GM12878 (cell line): ENCODE results near the gene LIN7A. TPM values are rescaled to one million over a fixed set of nuclear protein-coding genes. Genes with fewer than 3 reads are reported as not detected.

ENCODE experiments used
- ATAC-seq: fragments of 200-7000 bp; cut with Tn5 transposase; 3 replicates; pipeline ENCODE4 v1.9.1; 2020; ENCODE audit warnings: mild to moderate bottlenecking, moderate library complexity
- BruUV-seq: library from RNA; stranded (reverse); fragments of 400-500 nt; replicated peaks from 2 replicates; lab custom pipeline; 2021; lab: Mats Ljungman, UMichigan
- CTCF ChIA-PET: fragments of 300-600 bp; sonication (Branson Sonifier 250); formaldehyde crosslinking; extraction: SDS; loops from one replicate; lab custom pipeline; 2021; ENCODE audit warnings: inconsistent platforms; lab: Yijun Ruan, JAX
- POLR2A ChIA-PET: fragments of 350-600 bp; formaldehyde crosslinking; extraction: SDS; loops from one replicate; lab custom pipeline; 2021; ENCODE audit warnings: inconsistent platforms; lab: Charles Lee
- RAD21 ChIA-PET: fragments of 300-600 bp; sonication (Branson Sonifier 250); formaldehyde crosslinking; loops from one replicate; lab custom pipeline; 2023; ENCODE audit warnings: antibody characterized with exemption; ENCODE audit not compliant: unreplicated experiment; lab: Charles Lee
- SMC1A ChIA-PET: fragments of 300-600 bp; sonication (Branson Sonifier 250); formaldehyde crosslinking; loops from one replicate; lab custom pipeline; 2023; ENCODE audit not compliant: unreplicated experiment, uncharacterized antibody; lab: Charles Lee
- DNase-seq: peaks from one replicate; pipeline ENCODE4 v3.0.0-alpha.2; 2011; ENCODE audit warnings: low read depth, low spot score
- FAIRE-seq: peaks from 3 replicates; lab custom pipeline; 2011; peaks lifted over from hg19 to GRCh38; lab: Jason Lieb, UNC
- H2AFZ ChIP-seq: 2 replicates; pipeline ENCODE4 v1.6.0; 2011; ENCODE audit warnings: low read depth, low read length, control low read depth; ENCODE audit not compliant: control insufficient read depth
- H3K27ac ChIP-seq: 2 replicates; pipeline ENCODE4 v1.5.1; 2011; ENCODE audit warnings: control low read depth; ENCODE audit not compliant: control insufficient read depth, insufficient read depth
- H3K27me3 ChIP-seq, 2 experiments: replicated peaks in 1 of 2; 2 replicates each; pipeline versions ENCODE4 v1.6.0 to v1.6.1; 2011; ENCODE audit warnings: low read length in 1 of 2; ENCODE audit not compliant: control insufficient read depth in 2 of 2, insufficient read depth in 2 of 2
- H3K36me3 ChIP-seq, 2 experiments: 2 replicates each; pipeline ENCODE4 v1.5.1; 2011; ENCODE audit warnings: low read length in 1 of 2; ENCODE audit not compliant: control insufficient read depth in 2 of 2, insufficient read depth in 2 of 2
- H3K4me1 ChIP-seq: 2 replicates; pipeline ENCODE4 v1.6.1; 2011; ENCODE audit warnings: mild to moderate bottlenecking, low read length, moderate library complexity, mixed read lengths; ENCODE audit not compliant: control insufficient read depth, insufficient read depth
- H3K4me2 ChIP-seq: 2 replicates; pipeline ENCODE4 v1.6.0; 2011; ENCODE audit warnings: control low read depth; ENCODE audit not compliant: control insufficient read depth, insufficient read depth
- H3K4me3 ChIP-seq: fragments of 200-600 bp; sonication (generic); 2 replicates; pipeline ENCODE4 v1.5.1; 2016
- H3K79me2 ChIP-seq: 2 replicates; pipeline ENCODE4 v1.6.0; 2011; ENCODE audit warnings: low read length; ENCODE audit not compliant: control insufficient read depth, insufficient read depth
- H3K9ac ChIP-seq: 2 replicates; pipeline ENCODE4 v1.8.0; 2011; ENCODE audit warnings: low read length, control low read depth, mixed read lengths; ENCODE audit not compliant: control insufficient read depth, insufficient read depth
- H3K9me3 ChIP-seq: replicated peaks from 3 replicates; pipeline ENCODE4 v1.5.1; 2011; ENCODE audit warnings: mild to moderate bottlenecking, low read length; ENCODE audit not compliant: control insufficient read depth, insufficient read depth
- H4K20me1 ChIP-seq: 2 replicates; pipeline ENCODE4 v1.6.0; 2011; ENCODE audit not compliant: control insufficient read depth, insufficient read depth
- ATF7 ChIP-seq: fragments of 450-650 bp; IDR thresholded peaks from 2 replicates; pipeline ENCODE4 v1.6.1; 2016; ENCODE audit warnings: low read depth, mild to moderate bottlenecking
- CBFB ChIP-seq: IDR thresholded peaks from 2 replicates; pipeline ENCODE4 v1.6.1; 2016; ENCODE audit warnings: antibody characterized with exemption, low read depth
- CHD2 ChIP-seq: IDR thresholded peaks from 2 replicates; pipeline ENCODE4 v1.6.1; 2011; ENCODE audit warnings: low read depth, low read length, improper control_type of control experiment, borderline replicate concordance
- CHD4 ChIP-seq: fragments of 200-600 bp; sonication (generic); IDR thresholded peaks from 2 replicates; pipeline ENCODE4 v1.6.1; 2016; ENCODE audit warnings: mild to moderate bottlenecking
- CTCF ChIP-seq, 3 experiments: IDR thresholded peaks in 2 of 3; conservative IDR thresholded peaks in 1 of 3; 2 replicates each; pipeline ENCODE4 v1.5.1; 2011; ENCODE audit warnings: low read depth in 3 of 3, low read length in 3 of 3, mild to moderate bottlenecking in 3 of 3, control low read depth in 2 of 3, moderate library complexity in 2 of 3, inconsistent platforms in 1 of 3, mixed read lengths in 1 of 3; ENCODE audit not compliant: control insufficient read depth in 2 of 3, insufficient read depth in 1 of 3; ENCODE audit errors: extremely low read depth in 1 of 3
- ELK1 ChIP-seq: IDR thresholded peaks from 2 replicates; pipeline ENCODE4 v1.6.1; 2012; ENCODE audit warnings: low read depth, low read length, improper control_type of control experiment
- FOS ChIP-seq: IDR thresholded peaks from 3 replicates; pipeline ENCODE4 v1.6.1; 2011; ENCODE audit warnings: borderline replicate concordance; ENCODE audit not compliant: insufficient read length; ENCODE audit errors: extremely low read depth
- FOXM1 ChIP-seq: IDR thresholded peaks from 2 replicates; pipeline ENCODE4 v1.6.1; 2012; ENCODE audit warnings: low read depth, mild to moderate bottlenecking, inconsistent platforms, low read length, moderate library complexity
- IRF4 ChIP-seq: IDR thresholded peaks from 2 replicates; pipeline ENCODE4 v1.6.1; 2011; ENCODE audit warnings: low read depth, low read length
- IRF5 ChIP-seq: fragments of 450-650 bp; IDR thresholded peaks from 2 replicates; pipeline ENCODE4 v1.6.1; 2017; ENCODE audit warnings: borderline replicate concordance
- NBN ChIP-seq: fragments of 450-650 bp; IDR thresholded peaks from 2 replicates; pipeline ENCODE4 v1.6.1; 2016
- RFX5 ChIP-seq: IDR thresholded peaks from 2 replicates; pipeline ENCODE4 v1.6.1; 2011; ENCODE audit warnings: low read depth, low read length, improper control_type of control experiment
- RUNX3 ChIP-seq: IDR thresholded peaks from 2 replicates; pipeline ENCODE4 v1.6.1; 2012; ENCODE audit warnings: low read length, inconsistent platforms
- SMC3 ChIP-seq: IDR thresholded peaks from 2 replicates; pipeline ENCODE4 v1.6.1; 2011; ENCODE audit warnings: low read length, improper control_type of control experiment, borderline replicate concordance
- STAT1 ChIP-seq: fragments of 450-650 bp; conservative IDR thresholded peaks from 2 replicates; pipeline ENCODE4 v1.6.1; 2014; ENCODE audit warnings: antibody characterized with exemption, mild to moderate bottlenecking
- TARDBP ChIP-seq: IDR thresholded peaks from 2 replicates; pipeline ENCODE4 v1.6.1; 2016; ENCODE audit warnings: borderline replicate concordance
- ZNF622 ChIP-seq: fragments of 450-650 bp; IDR thresholded peaks from 2 replicates; pipeline ENCODE4 v1.6.1; 2017; ENCODE audit warnings: mild to moderate bottlenecking, inconsistent platforms
- ZZZ3 ChIP-seq: IDR thresholded peaks from 2 replicates; pipeline ENCODE4 v1.6.1; 2011; ENCODE audit warnings: low read depth; ENCODE audit not compliant: control insufficient read depth, insufficient read length
- WGBS: methylation state at CpG from one replicate; pipeline ENCODE4 v1.1.6; 2016; ENCODE audit warnings: low lambda C conversion rate; ENCODE audit not compliant: insufficient replicate concordance, insufficient coverage; ENCODE audit errors: missing lambda C conversion rate; 5-methylcytosine and 5-hydroxymethylcytosine counted together
- in situ Hi-C: fragments of 300-500 bp; cut with MboI; formaldehyde crosslinking; loops from 9 replicates; pipeline ENCODE4 v1.14.3; 2018; ENCODE audit warnings: mixed read lengths
- intact Hi-C: fragments of 100-400 bp; cut with micrococcal nuclease; formaldehyde crosslinking; loops from one replicate; pipeline ENCODE4 v1.14.2; 2022; ENCODE audit not compliant: unreplicated experiment
- polyA plus RNA-seq, 11 experiments: library from polyadenylated mRNA; depleted of rRNA in 4 of 11; unstranded in 6 of 11; stranded (reverse) in 5 of 11; fragments of >200 nt; fragmentation: Nextera tagmentation in 4 of 11; fragmentation: Illumina TruSeq in 1 of 11; extraction: Ambion mirVana in 4 of 11; extraction: Trizol in 1 of 11; gene quantifications; 1 replicate in 1 of 11; 2 replicates in 10 of 11; pipeline versions ENCODE4 v1.2.1 to v1.2.3, GENCODE V29; 2011 to 2016; ENCODE audit warnings: inconsistent platforms in 2 of 11, missing spikeins in 2 of 11, low read depth in 1 of 11
- total RNA-seq, 4 experiments: library from RNA; depleted of rRNA in 3 of 4; stranded (reverse); fragments of >200 nt in 3 of 4; fragmentation: Illumina TruSeq in 1 of 4; extraction: Trizol in 1 of 4; gene quantifications; 2 replicates each; pipeline versions ENCODE4 v1.2.1 to v1.2.3, GENCODE V29; 2013 to 2021

Gene LIN7A
- total and polyA plus RNA-seq, 10 of the 15 experiments (the other 5 are each of a cell fraction or from before 2014, with no cell fraction given): 0.04 to 0.93 (median 0.35) TPM; not detected in 1

GRCh38 chr12:80763874-80764273, 173.9 kb downstream of the LIN7A start:
- H4K20me1 ChIP-seq: no peaks in the 10 kb centered on the region
- no peak for FAIRE-seq
- H3K27me3 ChIP-seq: no peaks in the 10 kb centered on the region
- ChIA-PET SMC1A (interaction anchor here (0.7 to 1.4 kb wide), 4 partner anchors 48 to 350 kb away, joined by 3 to 4 read pairs (median 4); no protein-coding TSS in a partner anchor), CTCF (interaction anchor here (0.6 to 2.8 kb wide), 13 partner anchors 12 to 494 kb away, joined by 3 to 16 read pairs (median 5); no protein-coding TSS in a partner anchor), RAD21 (interaction anchor here (1.0 to 1.8 kb wide), 2 partner anchors 75 to 290 kb away, joined by 3 to 5 read pairs; no protein-coding TSS in a partner anchor), POLR2A (no interaction called here)
- intact Hi-C loops (loop anchor here (1.0 to 10.0 kb wide), 4 partner anchors 173 to 569 kb away; partner anchors contain the start of gene LIN7A), in situ Hi-C loops (loop anchor here (10.0 kb wide), 1 partner anchor 289 kb away; no protein-coding TSS in a partner anchor)
- no peaks in the 10 kb centered on the region for H3K36me3 ChIP-seq
- no peak overlapping the region for H3K27ac ChIP-seq
- no peak overlapping the region for H3K4me2 ChIP-seq
- no peak overlapping the region for H3K9ac ChIP-seq
- no peaks in the 10 kb centered on the region for H3K4me1 ChIP-seq
- no peaks in the 10 kb centered on the region; the same call in 2 of the 3 replicates for H3K9me3 ChIP-seq
- H3K4me3 ChIP-seq: no peak overlapping the region
- no TSS peak for BruUV-seq
- no peak overlapping the region for H2AFZ ChIP-seq
- DNase-seq: no peak
- no peaks in the 10 kb centered on the region for H3K79me2 ChIP-seq
- ATAC-seq: peak; percentile 21; the same call in 2 of the 3 replicates
- 11% methylated on average over 4 of the region's 4 CpGs for WGBS
- TF ChIP-seq CBFB (no peak), ZNF622 (no peak), CTCF (IDR thresholded peaks at IDR 0.05 in 2 of 3, conservative IDR thresholded peaks at IDR 0.05 in 1 of 3; ENCODE audit: control insufficient read depth in 2 of 3, extremely low read depth in 1 of 3, insufficient read depth in 1 of 3, low read depth in 3 of 3, low read length in 3 of 3) (peak; percentile 36 to 51 (median 50); a peak in 5 of 6 replicates), RFX5 (no peak), STAT1 (no peak), ELK1 (no peak), IRF5 (no peak), ATF7 (no peak), FOXM1 (peak; percentile 48; the same call in 1 of the 2 replicates), CHD4 (no peak), NBN (no peak), FOS (no peak), ZZZ3 (no peak), RUNX3 (peak; percentile 69), SMC3 (peak; percentile 74; the same call in 1 of the 2 replicates), CHD2 (no peak), IRF4 (no peak), TARDBP (no peak)
